Fibroblast of villous mesenchyme (primary cell): ENCODE results near the gene CBX8. TPM values are rescaled to one million over a fixed set of nuclear protein-coding genes. Genes with fewer than 3 reads are reported as not detected.

Source experiments
- DNase-seq: peaks from one replicate; pipeline ENCODE4 v3.0.0-alpha.2; 2010; ENCODE audit warnings: low read depth
- H3K4me3 ChIP-seq: 2 replicates; pipeline ENCODE4 v1.5.1; 2011; ENCODE audit warnings: low read depth, mild to moderate bottlenecking, low read length
- total RNA-seq: library from RNA; depleted of rRNA; stranded (reverse); fragments of >200 nt; gene quantifications from 2 replicates; pipeline ENCODE4 v1.2.3, GENCODE V29; 2012
- TF ChIP-seq, protein P1 (sequence below): IDR thresholded peaks from 2 replicates; pipeline ENCODE4 v1.5.1; 2012; ENCODE audit warnings: low read depth, mild to moderate bottlenecking, low read length; ENCODE audit not compliant: insufficient read depth

The CBX8 gene
- total RNA-seq, 1 donor, result 4.7 TPM

DNA sequence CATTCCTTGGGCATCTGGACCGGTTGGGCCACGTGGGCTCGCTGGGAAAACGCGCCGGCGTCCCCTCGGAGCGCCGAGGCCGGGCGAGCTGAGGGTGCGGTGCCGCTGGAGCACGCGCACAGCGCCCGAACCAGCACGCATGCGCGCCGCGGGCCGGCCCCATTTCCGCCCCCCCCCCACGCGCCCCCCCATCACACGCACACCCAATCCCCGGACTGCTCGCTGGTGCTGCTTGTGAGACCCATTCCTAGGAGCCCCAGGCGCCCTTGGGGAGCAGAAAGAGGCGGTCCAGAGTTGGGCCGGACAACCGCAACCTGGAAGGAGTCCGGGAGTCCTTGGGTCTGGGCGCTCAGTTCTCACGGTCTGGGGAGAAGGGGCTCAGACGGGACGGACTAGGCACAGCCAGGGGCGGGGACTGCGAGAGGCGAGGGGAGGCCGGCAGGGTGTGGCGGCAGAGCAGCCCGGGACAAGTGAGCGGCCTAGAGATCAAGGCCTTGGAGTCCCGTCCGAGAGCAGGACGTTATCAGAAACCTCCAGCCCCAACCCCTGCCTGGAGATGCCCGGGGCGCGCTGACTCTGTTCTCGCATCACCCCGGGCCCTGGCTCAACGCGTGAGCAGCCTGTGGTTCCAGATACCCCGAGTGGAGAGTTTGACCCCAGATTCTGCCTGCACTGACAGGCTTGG, 6.0 kb upstream of the CBX8 start:
- no peak overlapping the region for H3K4me3 ChIP-seq
- DNase-seq, result no peak
- TF ChIP-seq, protein P1, sequence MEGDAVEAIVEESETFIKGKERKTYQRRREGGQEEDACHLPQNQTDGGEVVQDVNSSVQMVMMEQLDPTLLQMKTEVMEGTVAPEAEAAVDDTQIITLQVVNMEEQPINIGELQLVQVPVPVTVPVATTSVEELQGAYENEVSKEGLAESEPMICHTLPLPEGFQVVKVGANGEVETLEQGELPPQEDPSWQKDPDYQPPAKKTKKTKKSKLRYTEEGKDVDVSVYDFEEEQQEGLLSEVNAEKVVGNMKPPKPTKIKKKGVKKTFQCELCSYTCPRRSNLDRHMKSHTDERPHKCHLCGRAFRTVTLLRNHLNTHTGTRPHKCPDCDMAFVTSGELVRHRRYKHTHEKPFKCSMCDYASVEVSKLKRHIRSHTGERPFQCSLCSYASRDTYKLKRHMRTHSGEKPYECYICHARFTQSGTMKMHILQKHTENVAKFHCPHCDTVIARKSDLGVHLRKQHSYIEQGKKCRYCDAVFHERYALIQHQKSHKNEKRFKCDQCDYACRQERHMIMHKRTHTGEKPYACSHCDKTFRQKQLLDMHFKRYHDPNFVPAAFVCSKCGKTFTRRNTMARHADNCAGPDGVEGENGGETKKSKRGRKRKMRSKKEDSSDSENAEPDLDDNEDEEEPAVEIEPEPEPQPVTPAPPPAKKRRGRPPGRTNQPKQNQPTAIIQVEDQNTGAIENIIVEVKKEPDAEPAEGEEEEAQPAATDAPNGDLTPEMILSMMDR, result no peak

DNA sequence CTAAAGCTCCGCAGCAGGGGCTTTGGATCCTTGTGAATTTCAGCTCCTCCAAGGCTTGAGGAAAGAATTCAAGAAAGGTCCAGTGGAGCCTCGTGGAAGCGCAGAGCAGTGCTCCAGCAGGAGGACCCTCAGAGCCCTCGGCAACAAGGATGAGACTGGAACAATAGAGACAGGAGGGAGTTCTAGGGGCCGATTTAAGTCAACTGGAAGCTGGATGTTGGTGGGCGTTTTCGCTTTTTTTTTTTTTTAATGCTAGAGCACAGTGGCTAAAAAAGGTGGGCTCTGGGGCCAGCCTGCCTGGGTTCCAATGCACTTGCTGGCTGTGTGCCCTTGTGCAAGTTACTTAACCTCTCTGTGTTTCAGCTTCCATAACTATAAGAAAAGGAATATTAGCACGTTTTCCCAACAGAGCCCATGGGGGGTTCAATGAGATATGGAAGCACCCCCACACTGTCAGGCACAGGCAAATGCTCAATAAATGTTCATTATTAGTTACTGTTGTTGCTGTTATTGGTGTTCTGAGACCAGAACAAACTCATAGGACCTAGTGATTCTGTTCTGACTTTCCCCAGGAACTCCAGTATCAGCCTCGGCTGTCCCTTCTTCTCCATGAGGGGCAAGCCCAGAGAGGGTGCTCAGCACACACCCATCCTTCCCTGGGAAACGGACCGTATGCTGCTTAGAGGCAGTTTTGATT, 5.3 kb upstream of the CBX8 start:
- TF ChIP-seq, protein P1, result no peak
- no peak for DNase-seq
- H3K4me3 ChIP-seq, result no peak overlapping the region

DNA sequence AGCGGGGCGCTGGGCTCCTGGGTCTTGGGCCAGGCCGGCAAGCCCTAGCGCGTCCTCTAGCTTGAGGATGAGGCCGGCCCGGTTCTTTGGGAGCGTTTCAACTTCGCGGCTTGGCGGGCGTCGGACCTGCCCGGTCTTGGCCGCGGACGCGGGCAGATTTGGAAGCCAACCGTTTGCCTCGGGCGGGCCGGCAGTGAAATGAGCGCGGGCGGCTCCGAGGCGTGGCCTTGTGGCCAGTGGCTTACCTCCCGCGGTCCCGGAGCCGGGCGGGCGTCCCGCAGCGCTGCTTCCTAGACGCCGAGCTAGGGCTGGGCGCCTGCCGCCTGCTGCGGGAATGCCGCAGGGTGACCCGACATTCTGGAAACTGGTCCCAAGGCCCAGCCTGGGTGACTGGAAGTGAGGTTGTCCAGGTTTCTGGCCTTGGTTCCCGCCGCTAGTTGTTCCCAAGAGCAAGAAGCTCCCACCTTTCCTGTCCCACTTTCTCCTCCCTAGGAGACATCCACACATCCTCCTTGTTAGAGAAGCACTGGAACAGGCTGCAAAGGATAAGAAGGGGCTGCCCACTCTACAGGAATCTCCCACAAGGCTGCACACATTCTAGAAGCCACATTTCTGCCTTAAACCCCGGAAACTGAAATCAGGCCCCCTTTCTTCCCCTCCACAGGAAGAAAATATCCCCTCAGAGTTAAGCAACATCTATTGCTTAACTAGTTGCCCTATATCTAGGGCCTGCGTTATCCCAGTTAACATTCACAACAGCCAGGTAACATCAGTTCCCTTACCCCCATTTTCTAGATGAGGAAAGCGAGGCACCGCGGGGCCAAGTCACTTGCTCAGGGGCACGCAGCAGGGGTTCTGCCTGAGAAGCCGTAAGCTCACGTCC, 4.5 kb upstream of the CBX8 start:
- no peak overlapping the region for H3K4me3 ChIP-seq
- DNase-seq, result no peak
- TF ChIP-seq, protein P1, result no peak

DNA sequence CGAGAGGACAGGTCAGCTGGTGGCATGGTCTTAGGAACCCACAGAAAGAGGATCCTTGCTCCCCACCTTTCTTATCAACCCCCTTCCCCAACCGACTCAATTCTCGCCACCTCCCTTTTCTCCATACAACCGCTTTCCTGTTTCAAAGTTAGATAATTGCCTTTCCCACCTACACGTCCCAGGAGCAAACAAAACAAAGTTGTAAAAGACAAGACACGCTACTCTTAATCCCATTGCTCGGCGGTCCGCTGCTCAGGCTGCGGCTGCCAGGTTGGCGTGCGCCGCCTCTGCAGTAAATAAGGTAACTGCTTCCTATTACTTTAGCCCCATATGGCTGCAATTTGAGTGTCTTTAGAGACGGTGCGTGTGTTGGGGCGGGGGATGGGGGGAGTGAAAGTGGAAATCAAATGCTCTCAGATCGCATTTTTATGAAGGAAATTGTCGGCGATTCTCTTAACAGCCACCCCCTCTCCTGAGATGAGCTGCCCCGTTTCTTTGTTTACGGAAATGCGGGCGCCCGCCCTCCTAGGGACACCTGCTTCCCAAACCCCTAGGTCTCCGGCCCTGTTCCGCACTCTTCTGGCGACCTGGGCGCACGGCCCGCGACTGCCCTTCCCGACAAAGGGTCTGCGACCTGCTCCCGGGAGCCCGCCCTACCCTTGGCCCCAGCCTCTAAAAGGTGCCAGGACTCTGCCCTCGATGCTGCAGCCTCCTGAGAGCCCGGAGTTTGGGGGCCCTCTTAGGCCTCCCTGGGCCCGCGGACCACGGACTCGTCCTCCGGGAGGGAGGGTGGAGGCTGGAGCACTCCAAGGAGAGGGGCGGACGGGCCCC, 3.7 kb upstream of the CBX8 start:
- no peak overlapping the region for H3K4me3 ChIP-seq
- DNase-seq, result peak; percentile 39
- TF ChIP-seq, protein P1, result no peak

DNA sequence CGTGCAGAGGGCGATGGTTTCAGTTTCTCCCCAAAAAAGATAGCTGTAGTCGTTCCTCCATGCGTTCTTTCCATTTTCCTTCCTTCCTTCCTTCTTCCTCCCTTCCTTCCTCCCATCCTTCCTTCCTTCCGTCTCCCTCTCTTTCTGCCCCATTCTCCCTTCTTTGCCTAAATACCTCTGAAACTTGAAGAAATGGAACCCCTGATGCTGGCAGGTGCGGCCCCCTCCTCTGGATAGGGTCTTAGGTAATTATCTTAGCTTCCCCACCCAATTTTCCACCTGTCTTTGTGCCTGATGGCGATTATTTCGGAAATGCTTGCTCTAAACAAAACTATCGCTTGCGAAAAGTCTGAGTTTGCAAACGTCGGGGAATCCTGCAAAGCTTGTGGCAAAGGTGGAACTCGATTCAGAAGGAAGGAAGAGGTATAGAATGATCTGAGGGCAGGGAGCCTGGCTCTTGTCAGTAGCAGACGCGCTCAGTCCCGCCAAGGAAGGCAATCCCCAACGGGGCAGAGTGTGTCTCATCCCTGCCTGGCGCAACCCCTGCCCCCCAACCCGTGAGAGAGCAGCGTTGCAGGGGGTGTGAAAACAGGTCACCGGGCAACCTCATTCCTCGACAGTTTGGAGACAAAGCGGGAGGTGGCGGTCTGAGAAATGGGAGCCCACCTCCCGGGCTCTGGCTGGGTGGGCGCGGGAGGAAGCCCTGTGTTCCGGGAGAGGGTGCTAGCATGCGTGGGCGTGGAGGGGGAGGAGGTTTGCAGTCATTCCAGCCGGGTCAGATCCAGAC, 2.9 kb upstream of the CBX8 start:
- no peak overlapping the region for H3K4me3 ChIP-seq
- DNase-seq, result no peak
- TF ChIP-seq, protein P1, result no peak
